K562 (cell line): ENCODE results near the gene MCU. TPM values are rescaled to one million over a fixed set of nuclear protein-coding genes. Genes with fewer than 3 reads are reported as not detected.

ENCODE experiments used
- ATAC-seq: fragments of 200-7000 bp; cut with Tn5 transposase; 3 replicates; pipeline ENCODE4 v1.9.1; 2020; ENCODE audit warnings: moderate library complexity
- BruUV-seq: library from RNA; stranded (reverse); fragments of 400-500 nt; replicated peaks from 2 replicates; lab custom pipeline; 2021; lab: Mats Ljungman, UMichigan
- CTCF ChIA-PET: fragments of 300-600 bp; formaldehyde crosslinking; extraction: SDS; loops from one replicate; lab custom pipeline; 2021; ENCODE audit warnings: low intra/inter-chr PET ratio; lab: Yijun Ruan, JAX
- POLR2A ChIA-PET: fragments of 300-600, 350-650 bp; sonication (Branson Sonifier 250); formaldehyde crosslinking; extraction: SDS; loops from one replicate; lab custom pipeline; 2021; ENCODE audit warnings: antibody characterized with exemption, inconsistent platforms; lab: Yijun Ruan, JAX
- DNase-seq, 4 experiments: peaks; one replicate each; pipeline versions ENCODE4 v3.0.0 to v3.0.0-alpha.2; 2011 to 2018; ENCODE audit warnings: low spot score in 3 of 4, mixed read lengths in 3 of 4; ENCODE audit errors: extremely low read depth in 1 of 4
- FAIRE-seq: peaks from 2 replicates; lab custom pipeline; 2011; peaks lifted over from hg19 to GRCh38; lab: Jason Lieb, UNC
- H2AFZ ChIP-seq: 2 replicates; pipeline ENCODE4 v1.6.0; 2011; ENCODE audit warnings: low read depth, low read length, control low read depth, inconsistent platforms
- H3K27ac ChIP-seq: fragments of 200-600 bp; 3 replicates; pipeline ENCODE4 v1.8.0; 2011; ENCODE audit warnings: low read depth, mild to moderate bottlenecking, control low read depth, inconsistent platforms, low read length, moderate library complexity, mixed read lengths; ENCODE audit errors: extremely low read depth
- H3K27me3 ChIP-seq, 2 experiments: fragments of 300-600 bp in 1 of 2; 2 replicates in 1 of 2; 3 replicates in 1 of 2; pipeline versions ENCODE4 v1.6.0 to v1.8.0; 2011; ENCODE audit warnings: inconsistent platforms in 2 of 2, low read length in 2 of 2, mild to moderate bottlenecking in 1 of 2, mixed read lengths in 1 of 2, moderate library complexity in 1 of 2; ENCODE audit not compliant: control insufficient read depth in 2 of 2, insufficient read depth in 2 of 2
- H3K36me3 ChIP-seq: fragments of 300-600 bp; 3 replicates; pipeline ENCODE4 v1.8.0; 2011; ENCODE audit warnings: mild to moderate bottlenecking, low read length, inconsistent platforms; ENCODE audit not compliant: control insufficient read depth, insufficient read depth
- H3K4me1 ChIP-seq, 2 experiments: fragments of 200-600 bp in 1 of 2; replicated peaks in 1 of 2; 2 replicates in 1 of 2; 3 replicates in 1 of 2; pipeline versions ENCODE4 v1.5.1 to v1.8.0; 2011; ENCODE audit warnings: inconsistent platforms in 2 of 2, low read length in 2 of 2, mild to moderate bottlenecking in 1 of 2, mixed read lengths in 1 of 2, moderate library complexity in 1 of 2; ENCODE audit not compliant: control insufficient read depth in 2 of 2, insufficient read depth in 2 of 2
- H3K4me2 ChIP-seq: 2 replicates; pipeline ENCODE4 v1.6.1; 2011; ENCODE audit warnings: low read length, control low read depth, inconsistent platforms, mixed read lengths; ENCODE audit not compliant: insufficient read depth
- H3K4me3 ChIP-seq: fragments of 200-600 bp; sonication (generic), shearing (Covaris generic); 2 replicates; pipeline ENCODE4 v1.5.1; 2016; ENCODE audit warnings: control low read depth, inconsistent platforms
- H3K79me2 ChIP-seq: fragments of 200-600 bp; 3 replicates; pipeline ENCODE4 v1.8.0; 2011; ENCODE audit warnings: low read length, inconsistent platforms; ENCODE audit not compliant: control insufficient read depth, insufficient read depth
- H3K9ac ChIP-seq, 2 experiments: 2 replicates each; pipeline versions ENCODE4 v1.6.0 to v1.6.1; 2011; ENCODE audit warnings: low read depth in 2 of 2, low read length in 2 of 2, control low read depth in 1 of 2, inconsistent platforms in 1 of 2, mild to moderate bottlenecking in 1 of 2, mixed read lengths in 1 of 2; ENCODE audit not compliant: insufficient read depth in 1 of 2
- H3K9me1 ChIP-seq: one replicate; pipeline ENCODE4 v1.6.0; 2011; ENCODE audit warnings: inconsistent platforms, mild to moderate bottlenecking, low read length, moderate library complexity; ENCODE audit not compliant: control insufficient read depth, insufficient read depth
- H3K9me3 ChIP-seq: replicated peaks from 2 replicates; pipeline ENCODE4 v1.5.1; 2011; ENCODE audit warnings: low read depth, low read length, inconsistent platforms; ENCODE audit not compliant: control insufficient read depth, insufficient read depth
- H4K20me1 ChIP-seq: replicated peaks from 2 replicates; pipeline ENCODE4 v1.6.1; 2011; ENCODE audit warnings: low read length, inconsistent platforms, mixed read lengths; ENCODE audit not compliant: control insufficient read depth, insufficient read depth
- DNMT1 ChIP-seq: fragments of 450-650 bp; IDR thresholded peaks from 2 replicates; pipeline ENCODE4 v1.6.1; 2016; ENCODE audit warnings: antibody characterized with exemption, mild to moderate bottlenecking
- FOXK2 ChIP-seq, 2 experiments: fragments of 450-650 bp; IDR thresholded peaks in 1 of 2; conservative IDR thresholded peaks in 1 of 2; 2 replicates each; pipeline ENCODE4 v1.6.1; 2016; ENCODE audit warnings: low read depth in 2 of 2, mild to moderate bottlenecking in 1 of 2
- HDAC8 ChIP-seq: fragments of 450-650 bp; IDR thresholded peaks from 2 replicates; pipeline ENCODE4 v1.6.1; 2016; ENCODE audit warnings: mild to moderate bottlenecking, missing genetic modification characterization, moderate library complexity, missing compliant biosample characterization
- HNRNPH1 ChIP-seq: fragments of 200-400 bp; formaldehyde crosslinking; optimal IDR thresholded peaks from 2 replicates; pipeline ENCODE3; 2017; ENCODE audit warnings: low read depth, mild to moderate bottlenecking, low read length, moderate library complexity
- KAT8 ChIP-seq: fragments of 450-650 bp; IDR thresholded peaks from 2 replicates; pipeline ENCODE4 v1.6.1; 2016; ENCODE audit warnings: low read depth, mild to moderate bottlenecking
- NBN ChIP-seq: fragments of 450-650 bp; IDR thresholded peaks from 2 replicates; pipeline ENCODE4 v1.6.1; 2016; ENCODE audit warnings: low read depth, mild to moderate bottlenecking
- NCOA2 ChIP-seq, 2 experiments: fragments of 450-650 bp; IDR thresholded peaks; 2 replicates each; pipeline ENCODE4 v1.6.1; 2018; ENCODE audit warnings: mild to moderate bottlenecking in 2 of 2, moderate library complexity in 1 of 2; ENCODE audit not compliant: partially characterized antibody in 2 of 2
- POLR2AphosphoS2 ChIP-seq: IDR thresholded peaks from 2 replicates; pipeline ENCODE4 v1.6.1; 2012; ENCODE audit warnings: low read length, improper control_type of control experiment
- RFX1 ChIP-seq: fragments of 450-650 bp; IDR thresholded peaks from 2 replicates; pipeline ENCODE4 v1.6.1; 2016; ENCODE audit warnings: mild to moderate bottlenecking, moderate library complexity
- RNF219 ChIP-seq: fragments of 250-450 bp; sonication (Bioruptor Pico); IDR thresholded peaks from 2 replicates; pipeline ENCODE4 v1.5.0; 2022; ENCODE audit warnings: mild to moderate bottlenecking
- TEAD2 ChIP-seq: fragments of 450-650 bp; IDR thresholded peaks from 2 replicates; pipeline ENCODE4 v1.6.1; 2016; ENCODE audit warnings: missing genetic modification characterization, control low read depth, missing compliant biosample characterization
- USF2 ChIP-seq: sonication (generic); formaldehyde crosslinking; IDR thresholded peaks from 2 replicates; pipeline ENCODE4 v1.5.0; 2020; ENCODE audit warnings: missing genetic modification reagents
- ZFP36 ChIP-seq: fragments of 150-350 bp; IDR thresholded peaks from 2 replicates; pipeline ENCODE4 v1.6.1; 2018; ENCODE audit warnings: low read length, low read depth; ENCODE audit not compliant: partially characterized antibody
- ZNF124 ChIP-seq: sonication (generic); formaldehyde crosslinking; IDR thresholded peaks from 2 replicates; pipeline ENCODE4 v1.8.1; 2022; ENCODE audit warnings: missing genetic modification reagents
- WGBS: fragments of 100-300 bp; shearing (Covaris generic); methylation state at CpG from one replicate; pipeline ENCODE4 v1.1.6; 2016; ENCODE audit warnings: low coverage, mixed read lengths; ENCODE audit not compliant: insufficient coverage; ENCODE audit errors: missing lambda C conversion rate; 5-methylcytosine and 5-hydroxymethylcytosine counted together
- in situ Hi-C: fragments of 300-500 bp; cut with MboI; formaldehyde crosslinking; loops from 4 replicates; pipeline ENCODE4 v1.15.0; 2018; ENCODE audit warnings: inconsistent platforms, mixed read lengths
- intact Hi-C: fragments of 100-400 bp; cut with micrococcal nuclease; formaldehyde crosslinking; loops from 2 replicates; pipeline ENCODE4 v1.14.2; 2022
- polyA plus RNA-seq, 8 experiments: library from polyadenylated mRNA; depleted of rRNA in 4 of 8; stranded (reverse) in 5 of 8; unstranded in 3 of 8; fragments of >200 nt; fragmentation: Nextera tagmentation in 2 of 8; fragmentation: Illumina TruSeq in 1 of 8; extraction: Ambion mirVana in 2 of 8; extraction: Trizol in 1 of 8; gene quantifications; 2 replicates each; pipeline versions ENCODE4 v1.2.1 to v1.2.3, GENCODE V29; 2011 to 2014; ENCODE audit warnings: inconsistent platforms in 1 of 8, missing spikeins in 1 of 8
- total RNA-seq, 7 experiments: library from RNA; depleted of rRNA in 6 of 7; stranded (reverse); fragments of >200 nt in 6 of 7; fragmentation: Illumina TruSeq in 2 of 7; extraction: Trizol in 2 of 7; gene quantifications; 2 replicates each; pipeline versions ENCODE4 v1.2.1 to v1.2.3, GENCODE V29; 2011 to 2021; ENCODE audit warnings: low replicate concordance in 1 of 7
- TF ChIP-seq, protein P1 (sequence below), 2 experiments: fragments of 450-650 bp; IDR thresholded peaks; 2 replicates each; pipeline ENCODE4 v1.6.1; 2016
- TF ChIP-seq, protein P2 (sequence below): fragments of 450-650 bp; IDR thresholded peaks from 2 replicates; pipeline ENCODE4 v1.6.1; 2016; ENCODE audit warnings: mild to moderate bottlenecking

Gene MCU
- total and polyA plus RNA-seq, 9 of the 15 experiments (the other 6 are each of a cell fraction or from before 2014, with no cell fraction given), result 8.2 to 88.8 (median 21.3) TPM

DNA sequence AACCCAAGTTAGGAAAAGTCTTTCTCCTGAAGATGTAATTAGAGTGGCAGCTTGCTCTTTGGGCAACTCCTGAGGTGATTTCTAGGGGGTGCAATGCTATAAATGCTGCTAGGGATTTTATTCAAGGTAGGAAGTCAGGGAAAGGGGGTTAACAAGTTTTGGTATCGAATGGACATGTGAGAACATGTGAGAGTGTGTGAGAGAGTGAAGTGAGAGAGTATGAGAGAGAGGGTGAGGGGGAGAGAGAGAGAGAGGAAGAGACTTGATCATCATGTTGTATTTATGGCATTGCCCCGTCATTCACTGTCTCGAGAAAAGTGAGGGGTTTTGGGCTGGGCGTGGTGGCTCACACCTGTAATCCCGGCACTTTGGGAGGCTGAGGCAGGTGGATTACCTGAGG is 50.9 kb downstream of the MCU start:
- no peaks in the 10 kb centered on the region for H3K27me3 ChIP-seq
- peaks cover 0 to under 1% of the 10 kb centered on the region in 2 experiments; a peak in 3 of 5 replicates for H3K4me1 ChIP-seq
- 70% methylated on average over 5 of the region's 5 CpGs for WGBS
- no TSS peak for BruUV-seq
- intact Hi-C loops (no loop called here), in situ Hi-C loops (no loop called here)
- no peak overlapping the region for H3K4me2 ChIP-seq
- POLR2A ChIA-PET, result no interaction called here
- no peaks in the 10 kb centered on the region; the same call in 2 of the 3 replicates for H3K79me2 ChIP-seq
- DNase-seq, result no peak
- H3K9me1 ChIP-seq, result no peaks in the 10 kb centered on the region
- TF ChIP-seq HDAC8 (no peak), NCOA2 (IDR thresholded peaks at IDR 0.05; ENCODE audit: partially characterized antibody in 2 of 2) (no peak), FOXK2 (conservative IDR thresholded peaks at IDR 0.05 in 1 of 2, IDR thresholded peaks at IDR 0.05 in 1 of 2; ENCODE audit: low read depth in 2 of 2) (no peak), RFX1 (no peak), ZNF124 (CRISPR knock-in tag) (no peak), DNMT1 (no peak), USF2 (no peak), TEAD2 (tag) (no peak), KAT8 (no peak), POLR2AphosphoS2 (no peak), HNRNPH1 (no peak), ZFP36 (no peak), RNF219 (no peak), NBN (no peak)
- TF ChIP-seq, protein P1, sequence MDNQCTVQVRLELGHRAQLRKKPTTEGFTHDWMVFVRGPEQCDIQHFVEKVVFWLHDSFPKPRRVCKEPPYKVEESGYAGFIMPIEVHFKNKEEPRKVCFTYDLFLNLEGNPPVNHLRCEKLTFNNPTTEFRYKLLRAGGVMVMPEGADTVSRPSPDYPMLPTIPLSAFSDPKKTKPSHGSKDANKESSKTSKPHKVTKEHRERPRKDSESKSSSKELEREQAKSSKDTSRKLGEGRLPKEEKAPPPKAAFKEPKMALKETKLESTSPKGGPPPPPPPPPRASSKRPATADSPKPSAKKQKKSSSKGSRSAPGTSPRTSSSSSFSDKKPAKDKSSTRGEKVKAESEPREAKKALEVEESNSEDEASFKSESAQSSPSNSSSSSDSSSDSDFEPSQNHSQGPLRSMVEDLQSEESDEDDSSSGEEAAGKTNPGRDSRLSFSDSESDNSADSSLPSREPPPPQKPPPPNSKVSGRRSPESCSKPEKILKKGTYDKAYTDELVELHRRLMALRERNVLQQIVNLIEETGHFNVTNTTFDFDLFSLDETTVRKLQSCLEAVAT (IDR thresholded peaks at IDR 0.05), result no peak
- TF ChIP-seq, protein P2, sequence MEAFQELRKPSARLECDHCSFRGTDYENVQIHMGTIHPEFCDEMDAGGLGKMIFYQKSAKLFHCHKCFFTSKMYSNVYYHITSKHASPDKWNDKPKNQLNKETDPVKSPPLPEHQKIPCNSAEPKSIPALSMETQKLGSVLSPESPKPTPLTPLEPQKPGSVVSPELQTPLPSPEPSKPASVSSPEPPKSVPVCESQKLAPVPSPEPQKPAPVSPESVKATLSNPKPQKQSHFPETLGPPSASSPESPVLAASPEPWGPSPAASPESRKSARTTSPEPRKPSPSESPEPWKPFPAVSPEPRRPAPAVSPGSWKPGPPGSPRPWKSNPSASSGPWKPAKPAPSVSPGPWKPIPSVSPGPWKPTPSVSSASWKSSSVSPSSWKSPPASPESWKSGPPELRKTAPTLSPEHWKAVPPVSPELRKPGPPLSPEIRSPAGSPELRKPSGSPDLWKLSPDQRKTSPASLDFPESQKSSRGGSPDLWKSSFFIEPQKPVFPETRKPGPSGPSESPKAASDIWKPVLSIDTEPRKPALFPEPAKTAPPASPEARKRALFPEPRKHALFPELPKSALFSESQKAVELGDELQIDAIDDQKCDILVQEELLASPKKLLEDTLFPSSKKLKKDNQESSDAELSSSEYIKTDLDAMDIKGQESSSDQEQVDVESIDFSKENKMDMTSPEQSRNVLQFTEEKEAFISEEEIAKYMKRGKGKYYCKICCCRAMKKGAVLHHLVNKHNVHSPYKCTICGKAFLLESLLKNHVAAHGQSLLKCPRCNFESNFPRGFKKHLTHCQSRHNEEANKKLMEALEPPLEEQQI, result no peak
- TF ChIP-seq, all 486 proteins: peak for 0
- CTCF ChIA-PET, result no interaction called here
- Histone ChIP-seq H3K9me3 (no peaks in the 10 kb centered on the region), H4K20me1 (no peaks in the 10 kb centered on the region), H3K27ac (no peak overlapping the region), H3K36me3 (no peaks in the 10 kb centered on the region), H3K4me3 (no peak overlapping the region), H3K9ac (no peak overlapping the region), H2AFZ (no peak overlapping the region)
- ATAC-seq (no peak), FAIRE-seq (no peak)
